Measurements from ENCODE around the gene ADM5.
"Not testable (repeated sequence)": the region's sequence is repeated elsewhere in the genome, so short reads cannot be mapped to it uniquely, and the experiment has no call there.

Gene ADM5

DNA sequence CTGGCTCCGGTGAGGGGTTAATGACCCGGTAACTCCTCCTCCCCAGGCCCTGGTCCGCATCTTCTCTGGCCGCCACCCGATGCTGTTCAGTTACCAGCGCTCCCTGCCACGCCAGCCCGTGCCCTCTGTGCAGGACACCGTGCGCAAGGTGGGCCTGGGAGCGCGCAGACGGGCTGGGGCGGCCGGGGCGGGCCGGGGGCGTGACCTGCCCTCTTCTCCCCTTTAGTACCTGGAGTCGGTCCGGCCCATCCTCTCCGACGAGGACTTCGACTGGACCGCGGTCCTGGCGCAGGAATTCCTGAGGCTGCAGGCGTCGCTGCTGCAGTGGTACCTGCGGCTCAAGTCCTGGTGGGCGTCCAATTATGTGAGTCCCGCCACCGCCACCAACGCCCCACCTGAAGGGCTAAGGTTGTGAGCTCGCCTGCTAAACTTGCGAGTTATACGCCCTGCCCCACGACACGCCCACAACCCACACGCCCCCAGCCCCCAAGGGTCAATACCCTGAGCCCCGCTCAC, 11.9 kb downstream of the ADM5 start:
- no peak for DNase-seq (ENCODE audit: low read depth)

DNA sequence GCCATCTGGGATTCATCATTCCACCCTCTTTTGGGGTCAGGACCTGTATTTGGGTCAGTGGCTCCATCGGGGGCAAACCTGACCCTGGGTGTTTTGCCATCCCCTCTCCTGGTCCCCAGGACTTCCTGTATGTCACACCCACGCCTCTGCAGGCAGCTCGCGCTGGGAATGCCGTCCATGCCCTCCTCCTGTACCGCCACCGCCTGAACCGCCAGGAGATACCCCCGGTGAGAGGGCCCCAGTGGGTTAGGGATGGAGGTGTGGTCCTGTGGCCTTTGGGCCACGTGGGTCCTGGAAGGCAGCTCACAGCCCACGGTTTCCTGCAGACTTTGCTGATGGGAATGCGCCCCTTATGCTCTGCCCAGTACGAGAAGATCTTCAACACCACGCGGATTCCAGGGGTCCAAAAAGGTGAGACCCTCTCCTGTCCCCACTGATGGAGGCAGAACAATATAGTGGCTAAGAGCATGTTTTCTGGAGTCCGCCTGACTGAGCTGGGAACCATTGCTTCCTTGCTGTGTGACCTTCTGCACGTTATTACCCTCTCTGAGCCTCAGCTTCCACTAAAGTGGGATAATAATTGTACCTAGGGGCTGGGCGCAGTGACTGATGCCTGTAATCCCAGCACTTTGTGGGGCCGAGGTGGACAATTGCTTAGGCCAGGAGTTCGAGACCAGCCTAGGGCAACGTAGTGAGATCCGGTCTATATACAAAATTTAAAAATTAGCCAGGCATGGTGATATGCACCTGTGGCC, 15.7 kb downstream of the ADM5 start:
- DNase-seq (ENCODE audit: low read depth), result no peak

DNA sequence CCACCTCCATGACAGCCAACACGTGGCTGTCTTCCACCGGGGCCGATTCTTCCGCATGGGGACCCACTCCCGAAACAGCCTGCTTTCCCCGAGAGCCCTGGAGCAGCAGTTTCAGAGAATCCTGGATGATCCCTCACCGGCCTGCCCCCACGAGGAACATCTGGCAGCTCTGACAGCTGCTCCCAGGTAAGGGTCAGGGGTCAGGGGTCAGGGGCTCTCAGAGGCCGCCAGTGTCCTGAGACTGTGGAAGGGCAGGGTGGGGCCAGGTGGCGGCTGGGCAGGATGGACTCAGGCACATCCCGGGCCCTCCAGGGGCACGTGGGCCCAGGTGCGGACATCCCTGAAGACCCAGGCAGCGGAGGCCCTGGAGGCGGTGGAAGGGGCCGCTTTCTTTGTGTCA, 16.5 kb downstream of the ADM5 start:
- no peak for DNase-seq (ENCODE audit: low read depth)

DNA sequence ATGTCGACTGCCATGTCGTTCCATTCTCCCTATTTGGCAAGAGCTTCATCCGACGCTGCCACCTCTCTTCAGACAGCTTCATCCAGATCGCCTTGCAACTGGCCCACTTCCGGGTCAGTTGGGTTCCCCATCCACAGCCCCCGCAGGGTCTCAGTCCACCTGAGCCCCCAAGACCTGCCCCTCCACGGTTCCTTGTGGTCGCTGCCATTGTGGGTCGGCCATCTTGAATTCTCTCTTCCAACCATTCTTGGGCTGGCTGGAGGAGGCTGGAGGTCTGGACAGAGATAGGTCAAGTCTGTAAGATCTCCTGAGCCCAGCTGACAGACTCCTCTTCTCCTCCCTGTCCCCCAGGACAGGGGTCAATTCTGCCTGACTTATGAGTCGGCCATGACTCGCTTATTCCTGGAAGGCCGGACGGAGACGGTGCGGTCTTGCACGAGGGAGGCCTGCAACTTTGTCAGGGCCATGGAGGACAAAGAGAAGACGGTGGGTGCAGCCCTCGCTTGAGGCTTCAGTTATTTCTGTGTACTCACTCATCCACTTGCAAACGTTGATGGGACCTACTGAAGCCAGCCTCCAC, 21.1 kb downstream of the ADM5 start:
- no peak for DNase-seq (ENCODE audit: low read depth)

DNA sequence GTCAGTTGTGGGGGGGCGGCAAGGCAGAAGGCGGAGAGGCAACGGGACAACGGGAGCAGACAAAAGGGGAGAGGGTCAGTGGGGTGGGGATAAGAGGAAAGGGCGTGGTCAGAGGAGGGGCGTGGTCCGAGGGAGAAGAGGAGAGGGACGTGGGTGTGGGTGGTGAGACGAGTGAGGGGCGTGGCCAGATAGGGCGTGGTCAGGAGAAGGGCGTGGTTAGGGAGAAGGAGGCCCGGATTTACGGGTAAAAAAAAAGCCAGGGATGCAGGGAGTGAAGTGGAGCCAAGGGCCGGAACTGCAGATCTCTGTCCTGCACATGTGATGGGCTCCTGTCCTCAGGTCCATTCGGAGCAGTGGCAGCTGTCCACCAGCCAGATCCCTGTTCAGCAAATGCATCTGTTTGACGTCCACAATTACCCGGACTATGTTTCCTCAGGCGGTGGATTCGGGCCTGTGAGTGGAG, 23.0 kb downstream of the ADM5 start:
- no peak for DNase-seq (ENCODE audit: low read depth)

DNA sequence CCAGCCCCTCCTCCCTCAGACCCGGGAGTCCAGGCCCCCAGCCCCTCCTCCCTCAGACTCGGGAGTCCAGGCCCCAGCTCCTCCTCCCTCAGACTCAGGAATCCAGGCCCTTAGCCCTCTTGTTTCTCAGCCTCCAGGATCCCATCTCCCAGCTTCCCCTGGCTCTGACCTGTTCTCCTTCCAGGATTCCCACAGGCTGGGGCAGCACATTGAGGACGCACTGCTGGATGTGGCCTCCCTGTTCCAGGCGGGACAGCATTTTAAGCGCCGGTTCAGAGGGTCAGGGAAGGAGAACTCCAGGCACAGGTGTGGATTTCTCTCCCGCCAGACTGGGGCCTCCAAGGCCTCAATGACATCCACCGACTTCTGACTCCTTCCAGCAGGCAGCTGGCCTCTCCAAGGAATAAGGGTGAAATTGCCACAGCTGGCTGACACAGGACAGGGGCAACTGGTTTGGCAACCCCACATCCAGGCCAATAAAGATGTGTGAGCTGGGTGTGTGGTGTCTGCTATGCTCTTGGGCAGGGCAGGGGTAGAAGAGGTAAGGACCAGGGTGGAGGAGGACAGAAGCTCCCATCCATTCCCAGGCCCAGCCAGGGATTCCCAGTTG, 23.9 kb downstream of the ADM5 start:
- DNase-seq (ENCODE audit: low read depth), result no peak

DNA sequence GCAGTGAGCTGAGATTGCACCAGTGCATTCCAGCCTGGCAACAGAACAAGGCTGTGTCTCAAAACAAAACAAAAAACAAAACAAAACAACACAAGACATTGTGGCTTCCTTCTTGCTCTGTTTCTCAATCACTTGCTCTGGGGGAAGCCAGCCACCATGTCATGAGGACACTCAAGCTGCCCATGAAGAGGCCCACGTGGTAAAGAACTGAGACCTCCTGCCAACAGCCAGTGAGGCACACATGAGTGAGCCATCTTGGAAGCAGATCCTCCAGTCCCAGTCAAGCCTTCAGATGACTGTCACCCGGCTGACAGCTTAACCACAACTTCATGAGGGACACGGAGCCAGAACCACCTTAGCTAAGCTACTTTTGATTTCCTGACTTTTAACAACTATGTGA, 26.8 kb downstream of the ADM5 start:
- no peak for DNase-seq (ENCODE audit: low read depth)

DNA sequence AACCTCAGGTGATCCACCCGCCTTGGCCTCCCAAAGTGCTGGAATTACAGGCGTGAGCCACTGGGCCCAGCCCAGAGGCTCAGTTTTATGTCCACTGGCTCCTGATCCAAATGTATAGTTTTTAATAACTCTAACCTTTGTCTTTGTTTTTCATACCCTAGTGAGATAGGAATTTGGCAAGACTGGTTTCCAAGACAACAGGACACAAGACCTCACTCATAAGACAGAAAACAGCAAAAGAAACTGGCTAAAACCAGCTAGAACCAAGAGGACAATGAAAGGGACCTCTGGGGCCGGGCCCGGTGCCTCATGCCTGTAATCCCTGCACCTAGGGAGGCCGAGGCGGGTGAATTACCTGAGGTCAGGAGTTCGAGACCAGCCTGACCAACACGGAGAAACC, 29.1 kb downstream of the ADM5 start:
- DNase-seq (ENCODE audit: low read depth), result no peak

DNA sequence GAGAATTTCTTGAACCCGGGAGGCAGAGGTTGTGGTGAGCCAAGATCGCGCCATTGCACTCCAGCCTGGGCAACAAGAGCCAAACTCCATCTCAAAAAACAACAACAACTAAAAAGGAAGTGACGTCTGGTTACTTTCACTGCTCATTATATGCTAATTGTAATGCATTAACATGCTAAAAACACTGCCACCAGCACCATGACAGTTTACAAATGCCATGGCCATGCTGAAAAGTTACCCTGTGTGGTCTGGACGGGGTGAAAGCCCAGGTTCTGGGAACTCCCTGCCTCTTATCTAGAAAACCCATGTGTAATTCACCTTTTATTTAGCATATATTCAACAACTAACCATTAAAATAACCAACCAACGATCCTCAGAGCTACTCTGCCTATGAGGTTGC, 29.6 kb downstream of the ADM5 start:
- no peak for DNase-seq (ENCODE audit: low read depth)

DNA sequence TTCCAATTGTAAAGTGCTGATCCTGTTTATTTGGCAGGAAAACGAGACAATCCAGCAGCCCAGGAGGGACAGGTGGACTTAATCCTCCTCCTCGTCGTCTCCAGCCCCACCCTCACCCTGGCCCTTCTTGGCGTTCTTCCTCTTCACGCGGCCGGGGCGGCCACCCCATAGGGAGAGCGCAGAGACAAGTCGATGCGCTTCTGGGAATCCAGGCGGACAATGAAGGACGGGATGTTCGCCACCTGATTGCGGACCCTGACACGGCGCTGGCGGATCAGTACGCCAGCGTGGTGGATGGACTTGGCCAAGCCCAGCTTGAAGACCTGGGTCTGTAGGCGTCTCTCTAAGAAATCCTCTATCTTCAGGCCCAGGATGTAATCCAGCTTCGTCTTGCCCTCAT, 30.0 kb downstream of the ADM5 start:
- DNase-seq (ENCODE audit: low read depth), result not testable (repeated sequence)

DNA sequence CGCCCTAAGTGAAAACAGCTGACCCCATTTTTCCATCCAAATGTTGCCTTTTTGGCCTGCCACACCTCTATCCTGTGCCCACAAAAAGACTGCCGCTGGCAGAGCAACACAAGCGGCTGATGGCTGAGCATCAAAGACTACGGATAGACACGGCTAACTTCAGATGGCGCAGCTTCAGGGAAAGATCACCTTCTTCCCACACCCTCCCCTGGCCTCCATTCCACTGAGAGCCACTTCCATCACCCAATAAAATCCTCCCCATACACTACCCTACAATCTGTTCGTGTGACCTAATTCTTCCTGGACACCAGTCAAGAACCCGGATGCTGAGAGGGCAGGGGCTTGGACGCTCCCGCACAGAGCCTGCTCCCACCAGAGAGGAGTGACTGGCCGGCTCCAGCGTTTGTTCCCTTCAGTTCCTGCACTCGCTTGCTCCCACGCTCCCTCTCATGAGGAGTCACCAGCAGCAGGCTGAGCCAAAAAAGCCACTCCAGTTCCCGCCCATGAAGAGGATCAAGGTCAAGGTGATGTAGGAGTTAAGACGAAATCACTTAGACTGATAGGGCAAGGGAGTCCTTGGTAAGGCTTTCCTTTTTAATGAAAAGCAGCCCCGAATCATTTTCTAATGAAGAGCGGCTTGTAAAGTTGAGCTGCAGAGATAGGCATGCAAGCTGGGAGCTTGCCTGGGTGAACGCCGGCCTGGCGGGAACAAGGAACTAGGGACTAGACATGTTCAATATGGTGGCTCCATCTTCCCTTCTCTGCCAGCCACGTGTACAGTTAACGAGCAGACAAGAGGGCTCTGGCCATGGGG, 38.0 kb downstream of the ADM5 start:
- DNase-seq (ENCODE audit: low read depth), result no peak

DNA sequence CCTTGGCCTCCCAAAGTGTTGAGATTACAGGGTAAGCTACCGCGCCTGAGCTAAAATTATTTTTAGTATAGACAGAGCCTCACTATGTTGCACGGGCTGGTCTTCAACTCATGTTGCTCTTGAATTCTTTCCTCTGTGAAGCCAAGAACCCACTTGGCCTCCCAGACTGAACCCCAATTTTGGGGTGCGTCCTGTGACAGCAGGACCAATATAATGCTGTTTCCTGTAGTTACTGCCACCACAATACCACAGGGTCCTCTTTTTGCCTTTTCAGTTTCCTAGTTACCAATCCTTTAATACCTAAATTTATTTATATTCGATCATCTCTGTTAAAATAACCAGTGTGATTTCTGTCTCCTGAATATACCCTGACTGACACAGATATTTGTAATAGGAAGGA, 40.8 kb downstream of the ADM5 start:
- no peak for DNase-seq (ENCODE audit: low read depth)

DNA sequence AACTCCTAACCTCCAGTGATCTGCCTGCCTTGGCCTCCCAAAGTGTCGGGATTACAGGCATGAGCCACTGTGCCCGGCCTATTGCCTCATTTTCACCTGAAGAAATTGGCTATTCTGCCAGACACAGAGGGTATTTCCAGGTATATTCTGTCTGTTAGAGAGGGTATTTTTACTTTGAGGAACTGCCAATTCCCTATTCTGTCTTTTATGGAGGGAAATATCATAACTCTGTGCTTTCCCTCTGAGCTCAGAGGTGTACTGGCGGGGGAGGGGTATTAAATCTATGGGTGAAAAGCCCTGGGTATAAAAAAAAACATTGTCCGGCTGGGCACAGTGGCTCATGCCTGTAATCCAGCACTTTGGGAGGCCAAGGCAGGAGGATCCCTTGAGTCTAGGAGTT, 48.9 kb downstream of the ADM5 start:
- DNase-seq (ENCODE audit: low read depth), result no peak

DNA sequence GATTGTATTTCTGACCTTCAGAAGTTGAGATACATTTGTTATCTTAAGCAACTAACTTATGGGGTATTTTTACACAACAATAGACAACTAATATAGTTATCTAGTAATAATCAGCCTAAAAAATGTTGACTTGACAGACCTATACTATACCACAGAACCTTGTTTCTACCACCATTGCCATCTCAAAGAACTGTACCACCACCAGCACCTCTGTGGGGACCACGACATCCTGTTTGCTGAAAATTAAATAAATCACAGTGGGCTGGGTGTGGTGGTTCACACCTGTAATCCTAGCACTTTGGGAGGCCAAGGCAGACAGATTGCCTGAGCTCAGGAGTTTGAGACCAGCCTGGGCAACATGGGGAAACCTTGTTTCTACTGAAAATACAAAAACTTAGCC, 49.7 kb downstream of the ADM5 start:
- no peak for DNase-seq (ENCODE audit: low read depth)

DNA sequence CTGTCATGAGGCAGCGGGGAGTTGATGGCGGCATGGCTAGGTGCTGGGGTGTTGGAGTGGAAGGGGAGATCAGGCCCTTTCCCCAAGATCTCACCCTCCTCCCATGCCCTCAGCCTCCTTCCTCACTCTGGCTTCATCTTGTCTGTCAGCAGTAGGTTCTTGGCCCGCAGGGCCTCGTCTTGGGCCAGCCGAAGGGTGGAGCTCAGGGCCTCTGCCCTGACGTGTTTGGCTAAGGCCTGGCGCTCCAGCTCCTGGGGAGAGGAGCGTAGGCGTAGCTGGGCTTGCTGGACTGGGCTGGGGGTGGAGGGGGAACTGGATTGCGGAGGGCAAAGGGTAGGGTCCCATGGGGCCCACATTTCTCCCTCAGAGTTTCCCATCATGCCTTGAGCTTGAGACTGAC, 50.5 kb downstream of the ADM5 start:
- no peak for DNase-seq (ENCODE audit: low read depth)
